Measurements from ENCODE around the gene NUBPL.

The NUBPL gene

GRCh38 chr14:31549817-31550216 is 11.4 kb upstream of the NUBPL start:
- H3K27ac Mint-ChIP-seq: no peak overlapping the region
- H3K4me1 Mint-ChIP-seq: peaks cover 8% of the 10 kb centered on the region
- peaks cover 28% of the 10 kb centered on the region for H3K27me3 Mint-ChIP-seq (ENCODE audit: low read depth)
- TF ChIP-seq CTCF (IDR thresholded peaks at IDR 0.05; ENCODE audit: unreplicated experiment in 3 of 3): no peak
- H3K4me3 Mint-ChIP-seq: no peak overlapping the region
- H3K36me3 Mint-ChIP-seq (ENCODE audit: low read depth): no peaks in the 10 kb centered on the region
- H3K9me3 Mint-ChIP-seq: peaks cover 13% of the 10 kb centered on the region

GRCh38 chr14:31550589-31550988 is 10.6 kb upstream of the NUBPL start:
- Mint-ChIP-seq H3K9me3 (peaks cover 13% of the 10 kb centered on the region), H3K36me3 (ENCODE audit: low read depth) (no peaks in the 10 kb centered on the region), H3K27me3 (ENCODE audit: low read depth) (peaks cover 24% of the 10 kb centered on the region), H3K27ac (no peak overlapping the region), H3K4me3 (no peak overlapping the region), H3K4me1 (peaks cover 2% of the 10 kb centered on the region)
- no peak for TF ChIP-seq CTCF (IDR thresholded peaks at IDR 0.05; ENCODE audit: unreplicated experiment in 3 of 3)

GRCh38 chr14:31556191-31556590 is 5.0 kb upstream of the NUBPL start:
- no peak overlapping the region for H3K4me3 Mint-ChIP-seq
- H3K4me1 Mint-ChIP-seq: peaks cover 3% of the 10 kb centered on the region
- peaks cover 5% of the 10 kb centered on the region for H3K9me3 Mint-ChIP-seq
- peaks cover 10% of the 10 kb centered on the region for H3K27me3 Mint-ChIP-seq (ENCODE audit: low read depth)
- TF ChIP-seq CTCF (IDR thresholded peaks at IDR 0.05; ENCODE audit: unreplicated experiment in 3 of 3): no peak
- no peaks in the 10 kb centered on the region for H3K36me3 Mint-ChIP-seq (ENCODE audit: low read depth)
- H3K27ac Mint-ChIP-seq: no peak overlapping the region

GRCh38 chr14:31559939-31560338 is 1.3 kb upstream of the NUBPL start:
- H3K27me3 Mint-ChIP-seq (ENCODE audit: low read depth): no peaks in the 10 kb centered on the region
- H3K27ac Mint-ChIP-seq: no peak overlapping the region
- H3K36me3 Mint-ChIP-seq (ENCODE audit: low read depth): no peaks in the 10 kb centered on the region
- no peak for TF ChIP-seq CTCF (IDR thresholded peaks at IDR 0.05; ENCODE audit: unreplicated experiment in 3 of 3)
- H3K9me3 Mint-ChIP-seq: peaks cover 5% of the 10 kb centered on the region
- H3K4me1 Mint-ChIP-seq: peaks cover 23% of the 10 kb centered on the region
- H3K4me3 Mint-ChIP-seq: no peak overlapping the region

GRCh38 chr14:31560759-31561154 is 447 bp upstream of the NUBPL start:
- Mint-ChIP-seq H3K36me3 (ENCODE audit: low read depth) (no peaks in the 10 kb centered on the region), H3K4me3 (peak overlapping the region; percentile 91 to 99 (median 98)), H3K4me1 (peaks cover 23% of the 10 kb centered on the region), H3K27me3 (ENCODE audit: low read depth) (no peaks in the 10 kb centered on the region), H3K9me3 (peaks cover 5% of the 10 kb centered on the region), H3K27ac (peak overlapping the region; percentile 96 to 98 (median 97))
- TF ChIP-seq CTCF (IDR thresholded peaks at IDR 0.05; ENCODE audit: unreplicated experiment in 3 of 3): no peak

- TF ChIP-seq CTCF (IDR thresholded peaks at IDR 0.05; ENCODE audit: unreplicated experiment in 3 of 3): no peak
- H3K4me3 Mint-ChIP-seq: no peak overlapping the region
- peaks cover 28% of the 10 kb centered on the region for H3K4me1 Mint-ChIP-seq
Measured at GRCh38 chr14:31564194-31564593, 3.0 kb downstream of the NUBPL start.

More at GRCh38 chr14:31564194-31564593, 3.0 kb downstream of the NUBPL start:
- H3K9me3 Mint-ChIP-seq: peaks cover 5% of the 10 kb centered on the region
- H3K36me3 Mint-ChIP-seq (ENCODE audit: low read depth): peaks cover 11% of the 10 kb centered on the region
- H3K27ac Mint-ChIP-seq: no peak overlapping the region
- H3K27me3 Mint-ChIP-seq (ENCODE audit: low read depth): no peaks in the 10 kb centered on the region
